Measurements from ENCODE around the gene PROM2. TPM values are rescaled to one million over a fixed set of nuclear protein-coding genes. Genes with fewer than 3 reads are reported as not detected.
A peak's percentile ranks its signal among the peaks of the same experiment; 100 is the strongest.

Gene PROM2
- total and polyA plus RNA-seq, 10 of the 15 experiments (the other 5 are each of a cell fraction or from before 2014, with no cell fraction given): 0.01 to 0.04 TPM; not detected in 8

GRCh38 chr2:95312543-95313201 is 38.4 kb downstream of the PROM2 start (continued):
- no peak for TF ChIP-seq CUX1 (IDR thresholded peaks at IDR 0.05; ENCODE audit: insufficient replicate concordance, low read depth, low read length)

- POLR2A ChIA-PET: no interaction called here
- DNase-seq (ENCODE audit: low read depth, low spot score) (no peak), ATAC-seq (no peak), FAIRE-seq (no peak)
- Histone ChIP-seq H3K9ac (ENCODE audit: control insufficient read depth, insufficient read depth, low read length) (no peak overlapping the region), H3K27me3 (replicated peaks in 1 of 2; ENCODE audit: control insufficient read depth in 2 of 2, insufficient read depth in 2 of 2, low read length in 1 of 2) (no peaks in the 10 kb centered on the region; a peak in 1 of 4 replicates), H3K9me3 (replicated peaks; ENCODE audit: control insufficient read depth, insufficient read depth, low read length) (no peaks in the 10 kb centered on the region), H3K4me3 (no peak overlapping the region), H3K4me1 (ENCODE audit: control insufficient read depth, insufficient read depth, low read length) (no peaks in the 10 kb centered on the region), H3K79me2 (ENCODE audit: control insufficient read depth, insufficient read depth, low read length) (no peaks in the 10 kb centered on the region), H3K36me3 (ENCODE audit: control insufficient read depth in 2 of 2, insufficient read depth in 2 of 2, low read length in 1 of 2) (no peaks in the 10 kb centered on the region), H4K20me1 (ENCODE audit: control insufficient read depth, insufficient read depth) (no peaks in the 10 kb centered on the region), H3K4me2 (ENCODE audit: control insufficient read depth, insufficient read depth) (no peak overlapping the region), H3K27ac (ENCODE audit: control insufficient read depth, insufficient read depth) (no peak overlapping the region), H2AFZ (ENCODE audit: control insufficient read depth, low read depth, low read length) (no peak overlapping the region)
- intact Hi-C loops (cut with micrococcal nuclease; ENCODE audit: unreplicated experiment): no loop called here
- CTCF ChIA-PET: interaction anchor here (3.8 kb wide), 1 partner anchor 82 kb away, joined by 17 read pairs; no protein-coding TSS in a partner anchor
- in situ Hi-C loops (cut with MboI): no loop called here
- SMC1A ChIA-PET (ENCODE audit: uncharacterized antibody, unreplicated experiment): no interaction called here
- TF ChIP-seq FOXK2 (IDR thresholded peaks at IDR 0.05) (no peak), BCL3 (IDR thresholded peaks at IDR 0.05; ENCODE audit: borderline replicate concordance, insufficient read depth, low read depth, low read length, poor library complexity, severe bottlenecking) (peak; percentile 19)
- RAD21 ChIA-PET (ENCODE audit: unreplicated experiment): no interaction called here
- 29% methylated on average over 13 of the region's 16 CpGs for WGBS (ENCODE audit: insufficient coverage, insufficient replicate concordance, low lambda C conversion rate, missing lambda C conversion rate)
- BruUV-seq (replicated peaks): no TSS peak
Observed at GRCh38 chr2:95313296-95314131, 39.3 kb downstream of the PROM2 start.
